Psoas muscle (tissue), 8 donors: ENCODE results near the gene CORO1C. TPM values are rescaled to one million over a fixed set of nuclear protein-coding genes. Genes with fewer than 3 reads are reported as not detected.

Experiments used
- ATAC-seq, 4 donors: fragments of 200-7000 bp; cut with Tn5 transposase; one replicate each; pipeline ENCODE4 v1.9.1; 2020; ENCODE audit warnings: moderate library complexity in 3 of 4, mild to moderate bottlenecking in 2 of 4
- DNase-seq, 2 donors: peaks; one replicate each; pipeline ENCODE4 v3.0.0-alpha.2; 2020
- H3K27ac ChIP-seq: fragments of 200-600 bp; one replicate; pipeline ENCODE4 v1.8.0; 2022
- H3K27me3 ChIP-seq, 3 donors: fragments of 200-600 bp in 1 of 3; one replicate each; pipeline versions ENCODE4 v1.6.1 to v1.8.0; 2013 to 2022; ENCODE audit warnings: low read length in 2 of 3, mild to moderate bottlenecking in 2 of 3, moderate library complexity in 1 of 3; ENCODE audit not compliant: insufficient read depth in 3 of 3
- H3K36me3 ChIP-seq, 2 donors: fragments of 200-600 bp in 1 of 2; one replicate each; pipeline versions ENCODE4 v1.6.1 to v1.8.0; 2013 to 2022; ENCODE audit warnings: low read depth in 1 of 2, mild to moderate bottlenecking in 1 of 2, moderate library complexity in 1 of 2; ENCODE audit not compliant: insufficient read depth in 1 of 2
- H3K4me1 ChIP-seq: fragments of 200-600 bp; one replicate; pipeline ENCODE4 v1.8.0; 2022
- H3K4me3 ChIP-seq: fragments of 200-600 bp; one replicate; pipeline ENCODE4 v1.8.0; 2022; ENCODE audit warnings: mild to moderate bottlenecking
- H3K9me3 ChIP-seq: fragments of 200-600 bp; one replicate; pipeline ENCODE4 v1.8.0; 2022
- CTCF ChIP-seq: fragments of 200-600 bp; IDR thresholded peaks from one replicate; pipeline ENCODE4 v1.8.0; 2022; ENCODE audit warnings: antibody characterized with exemption
- WGBS, 3 donors: extraction: QIAGEN DNeasy Blood & Tissue Kit; methylation state at CpG; one replicate each; pipeline versions ENCODE4 v1.1.6 to v1.1.7; 2013; 5-methylcytosine and 5-hydroxymethylcytosine counted together
- intact Hi-C, 2 donors: fragments of 100-400 bp; cut with DNase I; formaldehyde crosslinking; loops; one replicate each; pipeline versions ENCODE4 v1.11.0 to v1.14.2; 2022
- polyA plus RNA-seq, 3 donors: library from polyadenylated mRNA; stranded (reverse); fragments of 200-250 nt; gene quantifications; one replicate each; pipeline ENCODE4 v1.2.3, GENCODE V29; 2013
- total RNA-seq, 4 donors: library from RNA; stranded (reverse); fragmentation: NEBNext Ultra II Directional in 2 of 4; extraction: Animal tissue kit (Norgen Biotek cat#: 25700) in 2 of 4; gene quantifications; one replicate each; pipeline versions ENCODE4 v1.2.1 to v1.2.4, GENCODE V29; 2021 to 2023
- donor health status: healthy with polysubstance abuse.
- donor health status: DM: no; HTN: no; CAD: no; lungs with moderate emphysema.
- donor health status: Bipolar disorder and iron deficiency.
- donor health status: healthy.
- donor health status: DM: yes; HTN: yes; CAD: no.
- donor health status: DM: no; HTN: no; CAD: no.
- donor health status: DM: no; HTN: no; CAD: no.
- donor health status: DM: yes; HTN: yes; CAD: no.

CORO1C gene
- total and polyA plus RNA-seq, 7 donors: 16.9 to 67.1 (median 40.5) TPM

GRCh38 chr12:108641446-108642268, 89.7 kb downstream of the CORO1C start:
- Histone ChIP-seq H3K4me1 (peaks cover 38% of the 10 kb centered on the region), H3K4me3 (no peak overlapping the region), H3K27me3 (peaks cover 0 to 6% (median 0%) of the 10 kb centered on the region in 3 donors), H3K27ac (peak overlapping the region; percentile 28), H3K36me3 (peaks cover 4 to 21% of the 10 kb centered on the region in 2 donors), H3K9me3 (no peaks in the 10 kb centered on the region)
- intact Hi-C loops: no loop called here
- no peak for TF ChIP-seq CTCF
- WGBS, 3 donors: 24 to 41% (median 33%) methylated on average over 9 of the region's 9 CpGs
- DNase-seq: no peak
- ATAC-seq: peak; percentile 9 to 38 (median 20)

- H3K36me3 ChIP-seq: peaks cover under 1 to 14% of the 10 kb centered on the region in 2 donors
- TF ChIP-seq CTCF: no peak
- H3K9me3 ChIP-seq: no peaks in the 10 kb centered on the region
- peak overlapping the region; percentile 28 for H3K27ac ChIP-seq
- DNase-seq: no peak
- H3K27me3 ChIP-seq: peaks cover 0 to 6% (median 0%) of the 10 kb centered on the region in 3 donors
- intact Hi-C loops: no loop called here
- H3K4me1 ChIP-seq: peaks cover 38% of the 10 kb centered on the region
- H3K4me3 ChIP-seq: no peak overlapping the region
- WGBS, 3 donors: 66 to 73% (median 70%) methylated on average over 10 of the region's 10 CpGs
- ATAC-seq: peak in 3 of 4 donors; percentile 4 to 24 (median 19)
These were observed 90.4 kb downstream of the CORO1C start for GRCh38 chr12:108640802-108641445.

- no peak for TF ChIP-seq CTCF
- DNase-seq (no peak), ATAC-seq (no peak)
- Histone ChIP-seq H3K4me3 (no peak overlapping the region), H3K4me1 (peaks cover 35% of the 10 kb centered on the region), H3K9me3 (no peaks in the 10 kb centered on the region), H3K27ac (no peak overlapping the region), H3K27me3 (peaks cover 0 to 6% (median 0%) of the 10 kb centered on the region in 3 donors), H3K36me3 (no peaks in the 10 kb centered on the region)
- intact Hi-C loops: no loop called here
- 83 to 88% (median 86%) methylated on average over 11 of the region's 11 CpGs for WGBS, 3 donors
These were observed 92.1 kb downstream of the CORO1C start for GRCh38 chr12:108638997-108639822.

GRCh38 chr12:108638141-108638827, 93.0 kb downstream of the CORO1C start:
- intact Hi-C loops: no loop called here
- H3K4me3 ChIP-seq: no peak overlapping the region
- ATAC-seq (no peak), DNase-seq (no peak)
- TF ChIP-seq CTCF: no peak
- H3K27me3 ChIP-seq: peaks cover 0 to 6% (median 0%) of the 10 kb centered on the region in 3 donors
- no peak overlapping the region for H3K27ac ChIP-seq
- 17 to 24% (median 18%) methylated on average over 18 of the region's 18 CpGs for WGBS, 3 donors
- no peaks in the 10 kb centered on the region for H3K9me3 ChIP-seq
- H3K36me3 ChIP-seq: no peaks in the 10 kb centered on the region
- H3K4me1 ChIP-seq: peaks cover 26% of the 10 kb centered on the region
